ENCODE data around the gene JAZF1. TPM values are rescaled to one million over a fixed set of nuclear protein-coding genes. Genes with fewer than 3 reads are reported as not detected.

Gene JAZF1
- total and polyA plus RNA-seq, 2 experiments from 2014 or later: 9.5 to 12.1 TPM

- Histone ChIP-seq H3K27me3 (no peaks in the 10 kb centered on the region), H2AFZ (no peak overlapping the region), H3K4me1 (ENCODE audit: insufficient read depth) (no peaks in the 10 kb centered on the region), H3K9me2 (replicated peaks; ENCODE audit: insufficient read depth) (no peaks in the 10 kb centered on the region), H3K4me3 (no peak overlapping the region), H3K36me3 (replicated peaks; ENCODE audit: insufficient read depth, low read depth) (no peaks in the 10 kb centered on the region), H4K20me1 (ENCODE audit: insufficient read depth, poor library complexity, severe bottlenecking) (no peaks in the 10 kb centered on the region), H3K9me3 (ENCODE audit: low read depth) (no peaks in the 10 kb centered on the region), H3K27ac (no peak overlapping the region), H3K79me2 (no peaks in the 10 kb centered on the region), H3K4me2 (no peak overlapping the region)
- DNase-seq (ENCODE audit: low spot score): no peak
- WGBS (ENCODE audit: low lambda C conversion rate, missing lambda C conversion rate): 75% methylated on average over 3 of the region's 3 CpGs
- no peak for TF ChIP-seq EZH2phosphoT487 (IDR thresholded peaks at IDR 0.05; ENCODE audit: low read depth, severe bottlenecking, unreplicated experiment)
- no peak for TF ChIP-seq EZH2 (IDR thresholded peaks at IDR 0.05; ENCODE audit: borderline replicate concordance)
- no peak for TF ChIP-seq CTCF (IDR thresholded peaks at IDR 0.05; ENCODE audit: poor library complexity)
Observed at GRCh38 chr7:27911920-27912319, 268.7 kb downstream of the JAZF1 start.

GRCh38 chr7:27910326-27910725, 270.3 kb downstream of the JAZF1 start:
- H3K79me2 ChIP-seq: no peaks in the 10 kb centered on the region
- H3K9me3 ChIP-seq (ENCODE audit: low read depth): no peaks in the 10 kb centered on the region
- H3K36me3 ChIP-seq (replicated peaks; ENCODE audit: insufficient read depth, low read depth): no peaks in the 10 kb centered on the region
- TF ChIP-seq EZH2 (IDR thresholded peaks at IDR 0.05; ENCODE audit: borderline replicate concordance) (no peak), EZH2phosphoT487 (IDR thresholded peaks at IDR 0.05; ENCODE audit: low read depth, severe bottlenecking, unreplicated experiment) (no peak), CTCF (IDR thresholded peaks at IDR 0.05; ENCODE audit: poor library complexity) (no peak)
- H3K27ac ChIP-seq: no peak overlapping the region
- H3K4me1 ChIP-seq (ENCODE audit: insufficient read depth): no peaks in the 10 kb centered on the region
- H3K4me3 ChIP-seq: no peak overlapping the region
- WGBS (ENCODE audit: low lambda C conversion rate, missing lambda C conversion rate): 51% methylated on average over 3 of the region's 3 CpGs
- H2AFZ ChIP-seq: no peak overlapping the region
- no peaks in the 10 kb centered on the region for H3K9me2 ChIP-seq (replicated peaks; ENCODE audit: insufficient read depth)
- no peak overlapping the region for H3K4me2 ChIP-seq
- no peaks in the 10 kb centered on the region for H4K20me1 ChIP-seq (ENCODE audit: insufficient read depth, poor library complexity, severe bottlenecking)
- no peak for DNase-seq (ENCODE audit: low spot score)
- H3K27me3 ChIP-seq: no peaks in the 10 kb centered on the region

- no peak overlapping the region for H3K27ac ChIP-seq
- H3K27me3 ChIP-seq: no peaks in the 10 kb centered on the region
- H3K4me3 ChIP-seq: no peak overlapping the region
- H3K36me3 ChIP-seq (replicated peaks; ENCODE audit: insufficient read depth, low read depth): no peaks in the 10 kb centered on the region
- no peak overlapping the region for H2AFZ ChIP-seq
- H3K79me2 ChIP-seq: no peaks in the 10 kb centered on the region
- H3K9me2 ChIP-seq (replicated peaks; ENCODE audit: insufficient read depth): no peaks in the 10 kb centered on the region
- WGBS (ENCODE audit: low lambda C conversion rate, missing lambda C conversion rate): 97% methylated on average over 4 of the region's 4 CpGs
- no peaks in the 10 kb centered on the region for H4K20me1 ChIP-seq (ENCODE audit: insufficient read depth, poor library complexity, severe bottlenecking)
- no peaks in the 10 kb centered on the region for H3K9me3 ChIP-seq (ENCODE audit: low read depth)
- TF ChIP-seq EZH2 (IDR thresholded peaks at IDR 0.05; ENCODE audit: borderline replicate concordance) (no peak), CTCF (IDR thresholded peaks at IDR 0.05; ENCODE audit: poor library complexity) (no peak), EZH2phosphoT487 (IDR thresholded peaks at IDR 0.05; ENCODE audit: low read depth, severe bottlenecking, unreplicated experiment) (no peak)
- H3K4me1 ChIP-seq (ENCODE audit: insufficient read depth): no peaks in the 10 kb centered on the region
- DNase-seq (ENCODE audit: low spot score): no peak
- no peak overlapping the region for H3K4me2 ChIP-seq
Observed at GRCh38 chr7:27908534-27909165, 271.9 kb downstream of the JAZF1 start.

Data from hepatocyte (in vitro differentiated cells).